Measurements from ENCODE around the gene FBXL20.
"Not testable (repeated sequence)": the region's sequence is repeated elsewhere in the genome, so short reads cannot be mapped to it uniquely, and the experiment has no call there.

FBXL20 gene, protein sequence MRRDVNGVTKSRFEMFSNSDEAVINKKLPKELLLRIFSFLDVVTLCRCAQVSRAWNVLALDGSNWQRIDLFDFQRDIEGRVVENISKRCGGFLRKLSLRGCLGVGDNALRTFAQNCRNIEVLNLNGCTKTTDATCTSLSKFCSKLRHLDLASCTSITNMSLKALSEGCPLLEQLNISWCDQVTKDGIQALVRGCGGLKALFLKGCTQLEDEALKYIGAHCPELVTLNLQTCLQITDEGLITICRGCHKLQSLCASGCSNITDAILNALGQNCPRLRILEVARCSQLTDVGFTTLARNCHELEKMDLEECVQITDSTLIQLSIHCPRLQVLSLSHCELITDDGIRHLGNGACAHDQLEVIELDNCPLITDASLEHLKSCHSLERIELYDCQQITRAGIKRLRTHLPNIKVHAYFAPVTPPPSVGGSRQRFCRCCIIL

DNA sequence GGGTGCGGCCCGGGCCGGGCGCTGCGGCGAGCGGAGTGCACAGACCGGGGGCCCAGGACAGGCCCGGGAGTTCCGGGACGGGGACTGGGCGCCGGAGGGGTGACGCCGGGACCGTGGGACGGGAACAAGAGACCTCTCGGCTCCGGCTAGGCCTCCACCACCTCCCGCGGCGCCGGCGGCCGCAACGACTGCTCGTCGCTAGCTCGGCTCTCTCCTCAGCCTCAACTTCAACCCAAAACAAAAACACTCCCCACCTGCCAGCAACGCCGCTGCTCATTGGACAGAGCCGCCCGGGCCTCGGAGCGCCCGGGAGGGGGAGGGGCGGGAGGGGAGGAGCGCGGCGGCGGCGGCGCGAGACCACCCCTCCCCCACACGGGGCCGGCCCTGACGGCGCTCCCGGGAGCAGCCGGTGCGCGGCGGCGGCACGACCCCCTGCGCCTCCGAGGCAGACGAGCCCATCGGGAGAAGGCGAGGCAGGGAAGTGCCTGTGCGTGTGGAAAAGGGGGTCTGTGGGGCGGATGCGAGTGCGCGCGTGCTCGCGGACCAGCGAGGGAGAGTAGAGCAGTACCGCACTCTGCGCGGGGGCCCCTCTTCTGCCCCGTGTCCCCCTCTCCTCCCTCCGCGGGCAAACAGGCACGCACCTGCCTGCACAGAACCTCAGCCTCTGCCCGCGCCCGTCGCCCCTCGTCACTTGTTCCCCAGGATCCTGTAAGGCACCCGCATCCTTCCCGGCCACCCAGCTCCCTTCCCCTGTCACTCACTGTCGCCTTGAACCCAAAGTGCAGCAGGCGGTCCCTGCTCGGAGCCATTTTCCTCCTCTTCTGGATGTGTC, at the start of gene FBXL20:
TSS of gene FBXL20 (minus strand) at position 215 of the 832 bp plus-strand sequence. CDS start 224 bp downstream, outside the sequence.
- peak; percentile 77 to 79 for DNase-seq

DNA sequence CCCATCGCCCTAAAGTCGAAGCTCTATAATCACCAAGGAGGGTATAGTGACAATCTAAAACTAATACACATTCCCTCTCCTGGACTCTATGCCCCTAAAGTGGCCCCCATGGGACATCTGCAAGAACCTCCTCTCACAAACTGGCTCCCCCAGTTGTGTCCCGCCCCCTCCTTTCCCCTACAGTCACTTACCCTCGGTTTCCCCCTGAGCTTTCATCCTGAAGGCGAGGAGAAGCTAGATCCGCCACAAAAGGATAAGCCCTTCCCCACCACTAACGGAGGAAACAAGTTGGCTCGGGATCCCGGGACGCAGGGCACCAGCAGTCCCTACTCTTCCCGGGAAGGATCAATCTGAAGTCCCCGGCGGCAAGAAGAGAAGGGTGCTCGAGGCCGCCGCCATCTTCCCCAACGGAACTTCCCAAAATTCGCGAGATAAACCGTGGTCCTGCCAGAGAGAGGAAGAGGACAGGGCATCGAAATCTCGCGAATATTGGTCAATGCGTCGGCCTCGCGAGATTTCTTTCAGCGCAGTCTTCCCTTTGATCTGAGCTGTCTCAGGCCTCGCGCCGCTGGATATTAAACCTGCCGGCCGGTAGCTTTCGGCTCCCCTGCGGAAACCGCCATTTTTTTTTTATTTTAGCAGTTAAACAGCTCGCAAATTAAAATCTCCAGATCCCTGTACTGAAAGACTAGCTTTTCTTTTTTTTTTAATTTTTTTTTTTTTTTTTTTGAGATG, 49.6 kb upstream of the FBXL20 start, which contains the start of gene MED1:
TSS of gene MED1 (minus strand) at position 417 of the 735 bp plus-strand sequence. CDS start at position 216, 201 bp downstream.
- DNase-seq = peak; percentile 76 to 96

GRCh38 chr17:39450051-39450450, 48.6 kb upstream of the FBXL20 start:
- DNase-seq = no peak

DNA sequence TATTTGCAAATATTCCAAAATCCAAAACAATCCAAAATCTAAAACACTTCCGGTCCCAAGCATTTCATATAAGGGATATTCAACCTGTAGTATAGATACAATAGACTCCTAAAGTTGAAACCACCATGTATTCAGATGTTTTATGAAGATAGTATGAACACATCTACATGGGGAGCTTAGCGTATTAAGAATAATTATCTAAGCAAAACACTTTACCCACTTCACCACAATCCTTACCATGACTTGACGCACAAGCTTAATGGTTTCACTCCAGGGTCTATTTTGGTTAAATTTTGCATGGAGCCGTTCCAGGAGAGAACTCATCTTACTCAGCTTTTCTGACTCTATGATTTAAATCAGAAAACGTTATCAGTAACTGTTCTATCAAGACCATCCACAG, 46.1 kb upstream of the FBXL20 start:
- DNase-seq = no peak

GRCh38 chr17:39443326-39443725, 41.9 kb upstream of the FBXL20 start:
- no peak for DNase-seq

DNA sequence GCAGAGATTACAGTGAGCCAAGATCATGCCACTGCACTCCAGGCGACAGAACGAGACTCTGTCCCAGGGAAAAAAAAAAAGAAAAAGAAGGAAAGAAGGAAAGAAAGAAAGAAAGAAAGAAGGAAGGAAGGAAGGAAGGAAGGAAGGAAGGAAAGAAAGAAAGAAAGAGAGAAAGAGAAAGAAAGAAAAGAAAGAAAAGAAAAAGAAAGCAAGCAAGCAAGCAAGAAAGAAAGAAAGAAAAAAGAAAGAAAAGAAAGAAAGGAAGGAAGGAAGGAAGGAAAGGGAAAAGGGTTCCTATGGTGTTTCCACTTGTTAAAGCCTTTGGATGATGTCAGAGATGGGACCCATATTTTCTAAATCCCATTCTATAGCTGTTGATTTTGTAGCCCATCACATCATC, 38.4 kb upstream of the FBXL20 start:
- not testable (repeated sequence) for DNase-seq

DNA sequence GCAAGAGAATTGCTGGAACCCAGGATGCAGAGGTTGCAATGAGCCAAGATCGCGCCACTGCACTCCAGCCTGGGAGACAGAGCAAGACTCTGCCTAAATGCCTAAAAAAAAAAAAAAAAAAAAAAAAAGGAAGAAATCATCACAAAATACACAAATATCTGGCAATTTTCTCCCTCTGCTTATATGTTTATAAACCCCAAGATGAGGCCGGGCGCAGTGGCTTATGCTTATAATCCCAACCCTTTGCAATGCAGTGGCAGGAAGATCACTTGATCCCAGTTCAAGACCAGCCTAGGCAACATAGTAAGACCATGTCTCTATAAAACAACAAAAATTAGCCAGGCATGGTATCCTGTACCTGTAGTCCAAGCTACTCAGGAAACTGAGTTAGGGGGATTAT, 28.2 kb upstream of the FBXL20 start:
- no peak for DNase-seq

DNA sequence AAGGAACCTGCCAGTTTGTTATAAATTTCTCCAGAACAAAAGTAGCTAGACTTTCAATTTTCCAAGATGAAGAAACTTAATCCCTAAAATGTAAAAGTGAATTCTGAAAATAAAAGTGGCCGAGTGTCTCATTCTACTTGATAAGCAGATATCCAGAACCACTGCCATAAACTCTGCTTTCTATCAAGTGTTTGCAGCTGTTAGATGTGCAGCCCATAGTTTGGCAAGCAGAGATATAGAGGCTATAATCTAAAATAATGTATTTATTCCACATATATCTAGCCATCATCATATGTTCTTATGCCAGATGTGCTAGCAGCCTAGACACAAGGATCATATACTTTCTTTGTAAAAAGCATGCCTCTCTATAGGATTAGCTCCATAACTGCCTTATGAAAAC, 14.7 kb upstream of the FBXL20 start:
- DNase-seq = no peak

GRCh38 chr17:39410279-39410678, 8.9 kb upstream of the FBXL20 start:
- no peak for DNase-seq

DNA sequence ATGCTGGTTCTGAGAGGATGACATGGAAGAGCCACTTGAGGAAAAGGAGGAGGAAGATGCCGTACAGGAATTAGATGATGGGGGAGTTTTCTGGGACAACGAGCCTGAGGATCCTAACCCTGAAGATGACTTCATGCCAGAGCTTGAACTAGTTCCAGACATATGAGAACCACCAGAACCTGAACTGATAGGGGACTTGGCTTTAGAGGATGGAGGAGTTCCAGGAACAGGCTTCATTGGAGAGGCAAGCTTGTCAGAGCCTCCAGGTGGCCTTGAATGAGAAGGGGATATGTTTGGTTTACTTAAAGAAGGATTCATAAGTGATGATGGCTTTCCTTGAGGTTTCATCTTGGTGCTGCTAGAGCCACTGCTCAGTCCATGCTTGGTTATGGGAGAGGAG, 6.9 kb upstream of the FBXL20 start:
- no peak for DNase-seq

- DNase-seq = no peak
These were observed 5.5 kb upstream of the FBXL20 start for GRCh38 chr17:39406951-39407350.

- no peak for DNase-seq
These were observed 4.0 kb upstream of the FBXL20 start for GRCh38 chr17:39405436-39405835.

DNA sequence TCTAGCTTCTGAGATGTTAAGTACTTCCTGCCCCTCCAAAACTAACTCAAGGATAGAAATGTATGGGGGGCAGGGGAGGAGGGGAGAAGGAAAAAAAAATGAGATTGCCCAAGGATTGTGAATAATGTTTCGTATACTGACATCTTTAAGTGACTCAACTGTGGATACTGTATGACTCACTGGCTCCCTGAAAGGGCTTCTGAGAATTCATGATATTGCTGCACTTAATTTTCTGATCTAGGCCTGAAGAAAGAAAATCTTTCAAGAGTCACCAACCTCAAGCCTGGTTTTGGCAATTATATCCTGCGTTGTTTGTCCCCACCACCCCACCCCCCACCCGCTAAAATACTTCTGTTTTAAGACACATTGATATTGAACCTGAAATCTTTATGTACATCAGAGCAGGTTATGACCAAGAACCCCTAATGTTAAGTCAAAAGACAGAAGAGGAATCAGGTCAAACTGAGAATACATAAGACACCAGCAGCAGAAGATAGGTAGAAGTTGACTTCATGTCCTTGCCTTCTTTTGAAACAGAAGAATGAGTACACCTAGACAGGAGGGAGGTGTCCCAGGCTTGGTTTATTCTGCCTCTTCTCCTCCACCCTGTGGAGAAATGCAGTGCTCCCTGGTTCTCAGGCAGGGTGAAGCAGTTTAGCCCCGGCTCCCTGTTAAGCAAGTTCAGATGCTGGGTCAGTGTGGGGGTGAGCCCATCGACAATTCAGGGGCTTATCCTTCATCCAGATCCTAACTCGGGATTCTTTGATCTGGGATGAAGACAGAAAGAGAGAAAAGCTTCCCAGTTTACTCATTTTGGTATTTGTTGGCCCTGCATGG, 3.3 kb upstream of the FBXL20 start:
- peak in 1 of 2 donors; percentile 38 for DNase-seq

DNA sequence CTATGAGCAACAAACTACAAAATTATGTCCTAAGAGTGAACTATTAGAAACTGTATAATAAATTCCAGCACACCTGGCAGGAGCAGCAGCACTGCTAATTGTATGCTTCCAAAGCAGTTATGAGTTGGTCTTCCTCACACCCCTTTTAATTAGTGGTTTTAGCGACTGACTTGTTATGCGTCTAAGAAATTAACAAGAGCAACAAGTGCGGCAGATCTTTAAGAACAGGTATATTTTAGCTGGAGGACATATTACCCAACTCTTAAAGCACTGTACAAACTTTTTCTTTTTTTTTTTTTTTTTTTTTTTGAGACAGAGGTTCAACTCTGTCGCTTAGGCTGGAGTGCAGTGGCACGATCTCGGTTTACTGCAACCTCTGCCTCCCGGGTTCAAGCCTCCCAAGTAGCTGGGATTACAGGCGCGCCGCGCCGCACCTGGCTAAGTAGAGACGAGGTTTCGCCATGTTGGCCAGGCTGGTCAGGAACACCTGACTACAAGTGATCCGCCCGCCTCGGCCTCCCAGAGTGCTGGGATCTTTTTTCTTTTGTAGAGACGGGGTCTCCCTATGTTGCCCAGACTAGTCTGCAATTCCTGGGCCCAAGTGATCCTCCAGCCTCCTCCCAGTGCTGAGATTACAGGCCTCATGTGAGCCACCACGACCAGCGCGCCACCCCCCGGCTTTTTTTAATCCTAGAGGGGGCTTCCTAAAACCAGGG, 1.6 kb upstream of the FBXL20 start:
- DNase-seq = no peak

GRCh38 chr17:39402244-39402889, 941 bp upstream of the FBXL20 start:
- peak; percentile 66 to 67 for DNase-seq

- DNase-seq = peak in 1 of 2 donors; percentile 28
These were observed 647 bp downstream of the FBXL20 start for GRCh38 chr17:39400547-39401411.

- DNase-seq = no peak
These were observed 1.6 kb downstream of the FBXL20 start for GRCh38 chr17:39399791-39400190.

- no peak for DNase-seq
These were observed 7.7 kb downstream of the FBXL20 start for GRCh38 chr17:39393736-39394135.

DNA sequence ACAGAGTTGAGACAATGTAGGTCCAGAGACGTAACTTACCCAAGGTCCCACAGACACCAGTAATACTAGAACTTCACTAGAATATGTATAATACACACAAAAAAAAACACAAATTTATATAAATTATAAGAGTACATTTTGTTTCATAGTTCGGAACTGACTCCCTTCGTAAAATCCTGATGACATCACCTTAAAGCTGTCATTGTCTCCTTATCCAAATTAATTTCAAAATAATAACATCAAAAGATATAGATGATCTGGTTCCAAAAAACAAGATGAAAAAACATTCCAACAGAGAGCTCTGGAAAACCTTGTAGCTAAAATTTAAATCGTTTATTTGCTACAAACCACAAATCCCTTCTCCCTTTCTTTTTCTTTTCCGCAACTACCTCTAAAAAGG, 10.0 kb downstream of the FBXL20 start:
- DNase-seq = no peak

DNA sequence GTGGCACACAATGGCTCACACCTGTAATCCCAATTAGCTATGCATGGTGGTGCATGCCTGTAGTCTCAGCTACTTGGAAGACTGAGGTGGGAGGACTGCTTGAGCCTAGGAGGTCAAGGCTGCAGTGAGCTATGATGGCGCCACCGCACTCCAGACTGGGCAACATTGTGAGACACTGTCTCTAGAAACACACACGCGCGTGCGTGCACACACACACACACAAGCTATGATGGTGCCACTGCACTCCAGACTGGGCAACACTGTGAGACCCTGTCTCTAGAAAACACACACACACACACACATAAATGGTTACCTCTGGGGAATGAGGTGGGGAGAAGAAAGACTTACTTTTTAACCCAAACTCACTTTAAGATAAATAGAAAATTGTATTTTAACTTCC, 16.4 kb downstream of the FBXL20 start:
- DNase-seq = no peak
